ENCODE measurements around the gene ANKRD13D. TPM values are rescaled to one million over a fixed set of nuclear protein-coding genes. Genes with fewer than 3 reads are reported as not detected.
"Not testable (repeated sequence)": the region's sequence is repeated elsewhere in the genome, so short reads cannot be mapped to it uniquely, and the experiment has no call there.

Gene ANKRD13D
- total RNA-seq, 2 experiments from 2014 or later, result 135 to 194 TPM

DNA sequence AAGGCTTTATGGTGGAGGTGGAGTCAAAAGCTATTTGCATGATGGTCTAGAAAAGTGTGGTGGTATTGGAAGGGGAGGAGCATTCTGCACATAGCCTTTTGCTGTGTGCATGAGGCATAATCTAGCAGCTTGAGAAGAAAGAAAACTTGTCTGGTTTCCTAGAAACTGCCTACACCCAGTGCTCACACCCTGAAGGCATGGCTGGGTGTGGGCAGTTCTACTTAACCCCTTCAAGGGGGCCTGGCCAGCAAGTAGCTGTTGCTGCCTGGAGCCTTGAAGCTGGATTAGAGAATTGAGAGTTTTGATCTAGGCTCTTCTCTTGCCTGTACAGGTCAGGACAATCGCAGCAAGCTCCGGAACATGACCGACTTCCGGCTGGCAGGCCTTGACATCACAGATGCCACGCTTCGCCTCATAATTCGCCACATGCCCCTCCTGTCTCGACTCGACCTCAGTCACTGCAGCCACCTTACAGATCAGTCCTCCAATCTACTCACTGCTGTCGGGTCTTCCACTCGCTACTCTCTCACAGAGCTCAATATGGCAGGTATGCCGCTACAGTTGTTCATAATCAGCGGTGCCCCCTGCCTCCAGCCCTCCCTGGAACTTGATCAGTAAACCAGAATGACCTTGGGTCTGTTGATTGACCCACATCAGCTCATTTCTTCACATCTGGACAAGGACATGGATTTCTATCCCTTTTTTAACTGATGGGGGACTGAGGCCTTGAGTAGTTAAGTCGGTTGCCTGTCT lies 35.1 kb upstream of the ANKRD13D start:
- CTCF ChIA-PET, result interaction anchor here (0.8 to 3.5 kb wide), 9 partner anchors 9 to 128 kb away, joined by 3 to 32 read pairs (median 4); partner anchors contain the start of gene CLCF1
- H3K36me3 Mint-ChIP-seq (ENCODE audit: low read depth), result peaks cover 69% of the 10 kb centered on the region
- no peaks in the 10 kb centered on the region for H3K27me3 Mint-ChIP-seq
- POLR2A ChIA-PET, result no interaction called here
- no peak for DNase-seq
- H3K4me3 Mint-ChIP-seq, result no peak overlapping the region
- peaks cover 44% of the 10 kb centered on the region for H3K4me1 Mint-ChIP-seq
- peak overlapping the region; percentile 34 for H3K27ac Mint-ChIP-seq
- H3K9me3 Mint-ChIP-seq, result no peaks in the 10 kb centered on the region

DNA sequence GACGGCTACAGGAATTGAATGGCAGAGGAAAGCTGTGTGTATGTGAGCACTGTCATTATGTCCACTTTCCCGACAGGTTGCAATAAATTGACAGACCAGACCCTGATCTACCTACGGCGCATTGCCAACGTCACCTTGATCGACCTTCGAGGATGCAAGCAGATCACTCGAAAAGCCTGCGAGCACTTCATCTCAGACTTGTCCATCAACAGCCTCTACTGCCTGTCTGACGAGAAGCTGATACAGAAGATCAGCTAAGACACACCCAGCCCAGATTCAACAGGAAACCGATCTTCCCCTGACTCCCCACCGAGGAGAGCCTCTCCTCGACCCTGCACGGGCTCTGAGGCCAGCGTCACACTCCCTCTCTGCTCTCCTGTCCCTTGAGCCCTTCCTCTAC lies 34.3 kb upstream of the ANKRD13D start:
- no peaks in the 10 kb centered on the region for H3K9me3 Mint-ChIP-seq
- ChIA-PET CTCF (interaction anchor here (0.6 to 3.3 kb wide), 4 partner anchors 10 to 119 kb away, joined by 3 to 15 read pairs (median 4); partner anchors contain the start of gene CLCF1), POLR2A (no interaction called here)
- H3K4me3 Mint-ChIP-seq, result no peak overlapping the region
- peaks cover 44% of the 10 kb centered on the region for H3K4me1 Mint-ChIP-seq
- no peaks in the 10 kb centered on the region for H3K27me3 Mint-ChIP-seq
- H3K36me3 Mint-ChIP-seq (ENCODE audit: low read depth), result peaks cover 62% of the 10 kb centered on the region
- DNase-seq, result no peak
- H3K27ac Mint-ChIP-seq, result peak overlapping the region; percentile 33

DNA sequence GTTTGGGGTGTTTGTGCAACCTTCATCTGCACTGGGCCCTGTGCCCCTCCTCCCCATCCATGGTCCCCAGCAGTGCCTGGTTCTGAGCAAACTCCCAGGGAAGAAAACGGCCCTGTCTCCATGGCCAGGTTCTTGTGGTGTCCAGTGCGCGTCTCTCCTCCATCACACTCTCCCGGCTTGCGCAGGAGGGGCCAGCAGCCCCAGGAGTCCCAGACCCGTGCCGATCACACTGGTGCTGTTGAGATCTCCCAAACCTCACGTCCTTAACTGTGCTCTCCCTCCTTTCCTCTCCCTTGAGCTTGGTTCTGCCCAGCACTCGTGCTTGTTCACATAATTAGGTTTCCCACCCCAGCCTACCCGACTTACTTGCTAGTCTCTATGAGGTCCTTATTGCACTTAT lies 33.8 kb upstream of the ANKRD13D start:
- Mint-ChIP-seq H3K27me3 (no peaks in the 10 kb centered on the region), H3K4me3 (no peak overlapping the region), H3K4me1 (peaks cover 45% of the 10 kb centered on the region), H3K9me3 (no peaks in the 10 kb centered on the region), H3K36me3 (ENCODE audit: low read depth) (peaks cover 60% of the 10 kb centered on the region), H3K27ac (peak overlapping the region; percentile 54)
- POLR2A ChIA-PET, result no interaction called here
- no peak for DNase-seq
- CTCF ChIA-PET, result interaction anchor here (0.6 to 3.3 kb wide), 4 partner anchors 10 to 125 kb away, joined by 3 to 15 read pairs (median 4); no protein-coding TSS in a partner anchor

DNA sequence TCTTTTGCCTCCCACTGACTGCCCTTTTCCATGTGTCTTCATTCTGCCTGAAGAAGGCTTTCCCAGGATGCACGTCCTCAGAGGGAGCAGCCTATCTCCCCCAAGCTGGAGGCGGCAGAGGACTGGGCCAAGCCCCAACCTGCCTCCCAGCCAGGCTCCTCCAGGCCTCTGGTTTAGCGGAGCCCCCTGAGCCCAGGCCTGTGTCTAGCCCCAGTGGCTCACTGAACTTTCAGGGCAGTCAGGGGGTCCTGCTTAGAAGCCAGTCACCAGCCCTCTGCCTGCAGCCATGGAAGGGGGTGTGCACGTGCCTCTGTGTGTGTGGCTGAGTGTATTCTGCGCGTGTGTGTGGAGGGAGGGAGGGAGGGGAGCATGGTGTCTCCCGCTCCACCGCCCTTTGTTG lies 33.2 kb upstream of the ANKRD13D start:
- Mint-ChIP-seq H3K27ac (peak overlapping the region; percentile 54), H3K4me1 (peaks cover 44% of the 10 kb centered on the region), H3K36me3 (ENCODE audit: low read depth) (peaks cover 56% of the 10 kb centered on the region), H3K27me3 (no peaks in the 10 kb centered on the region), H3K9me3 (no peaks in the 10 kb centered on the region), H3K4me3 (no peak overlapping the region)
- ChIA-PET POLR2A (no interaction called here), CTCF (interaction anchor here (0.6 to 1.4 kb wide), 2 partner anchors 9 to 125 kb away, joined by 3 to 4 read pairs; no protein-coding TSS in a partner anchor)
- DNase-seq, result no peak

DNA sequence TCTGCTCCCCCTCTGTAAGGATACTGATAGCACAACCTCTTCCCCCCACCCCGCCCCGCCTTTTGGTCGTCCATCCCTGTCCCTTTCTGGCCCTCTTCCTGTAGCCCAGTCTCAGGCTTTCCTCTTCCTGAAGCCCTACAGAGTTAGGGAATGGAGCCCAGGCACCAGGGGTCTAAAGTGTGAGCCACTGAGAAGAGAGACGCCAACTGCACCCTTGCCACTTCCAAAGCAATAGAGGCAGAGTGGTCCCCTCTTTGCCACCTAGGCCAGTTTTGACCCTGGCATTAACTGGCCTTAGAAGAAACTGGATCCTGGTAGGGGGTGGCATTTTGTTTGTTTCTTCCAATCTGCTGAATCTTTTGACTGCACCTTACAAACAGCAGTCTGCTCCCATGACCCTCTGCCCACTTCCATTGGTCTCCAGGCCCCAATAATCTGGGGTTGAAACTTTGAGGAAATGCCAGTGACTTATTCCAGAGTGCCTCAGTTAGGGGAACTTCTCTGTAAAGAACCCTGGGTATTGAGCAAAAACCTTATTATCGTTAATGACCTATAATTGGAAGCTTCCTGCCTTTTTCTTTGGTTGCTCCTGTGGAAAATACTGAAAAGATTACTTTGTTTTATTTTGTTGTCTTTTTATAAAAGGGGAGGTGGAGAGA lies 32.5 kb upstream of the ANKRD13D start:
- no peaks in the 10 kb centered on the region for H3K9me3 Mint-ChIP-seq
- peaks cover 44% of the 10 kb centered on the region for H3K4me1 Mint-ChIP-seq
- ChIA-PET POLR2A (no interaction called here), CTCF (interaction anchor here (0.6 kb wide), 3 partner anchors 66 to 725 kb away, joined by 3 read pairs; partner anchors contain the start of gene PPP1CA)
- H3K4me3 Mint-ChIP-seq, result no peak overlapping the region
- no peaks in the 10 kb centered on the region for H3K27me3 Mint-ChIP-seq
- H3K36me3 Mint-ChIP-seq (ENCODE audit: low read depth), result peaks cover 48% of the 10 kb centered on the region
- no peak for DNase-seq
- H3K27ac Mint-ChIP-seq, result no peak overlapping the region

DNA sequence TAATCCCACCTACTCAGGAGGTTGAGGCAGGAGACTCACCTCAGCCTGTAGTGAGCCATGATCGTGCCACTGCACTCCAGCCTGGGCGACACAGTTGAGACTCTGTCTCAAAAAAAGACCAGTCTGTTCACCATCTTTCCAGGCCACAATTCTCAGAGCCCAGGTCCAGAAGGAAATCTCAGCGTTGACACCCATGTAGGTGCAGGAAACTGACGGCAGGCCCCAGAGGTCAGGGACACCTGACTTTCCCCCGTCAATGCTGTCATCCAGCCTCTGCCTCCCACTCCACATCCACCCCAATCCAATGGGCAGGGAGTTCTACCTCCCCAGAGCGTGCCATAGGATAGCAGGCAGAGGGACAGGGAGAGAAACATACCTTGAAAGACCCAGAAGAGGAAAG lies 28.7 kb upstream of the ANKRD13D start:
- Mint-ChIP-seq H3K4me1 (peaks cover 46% of the 10 kb centered on the region), H3K9me3 (no peaks in the 10 kb centered on the region), H3K36me3 (ENCODE audit: low read depth) (peaks cover 18% of the 10 kb centered on the region), H3K27ac (no peak overlapping the region), H3K27me3 (no peaks in the 10 kb centered on the region), H3K4me3 (peak overlapping the region; percentile 29)
- POLR2A ChIA-PET, result no interaction called here
- DNase-seq, result no peak
- CTCF ChIA-PET, result no interaction called here

DNA sequence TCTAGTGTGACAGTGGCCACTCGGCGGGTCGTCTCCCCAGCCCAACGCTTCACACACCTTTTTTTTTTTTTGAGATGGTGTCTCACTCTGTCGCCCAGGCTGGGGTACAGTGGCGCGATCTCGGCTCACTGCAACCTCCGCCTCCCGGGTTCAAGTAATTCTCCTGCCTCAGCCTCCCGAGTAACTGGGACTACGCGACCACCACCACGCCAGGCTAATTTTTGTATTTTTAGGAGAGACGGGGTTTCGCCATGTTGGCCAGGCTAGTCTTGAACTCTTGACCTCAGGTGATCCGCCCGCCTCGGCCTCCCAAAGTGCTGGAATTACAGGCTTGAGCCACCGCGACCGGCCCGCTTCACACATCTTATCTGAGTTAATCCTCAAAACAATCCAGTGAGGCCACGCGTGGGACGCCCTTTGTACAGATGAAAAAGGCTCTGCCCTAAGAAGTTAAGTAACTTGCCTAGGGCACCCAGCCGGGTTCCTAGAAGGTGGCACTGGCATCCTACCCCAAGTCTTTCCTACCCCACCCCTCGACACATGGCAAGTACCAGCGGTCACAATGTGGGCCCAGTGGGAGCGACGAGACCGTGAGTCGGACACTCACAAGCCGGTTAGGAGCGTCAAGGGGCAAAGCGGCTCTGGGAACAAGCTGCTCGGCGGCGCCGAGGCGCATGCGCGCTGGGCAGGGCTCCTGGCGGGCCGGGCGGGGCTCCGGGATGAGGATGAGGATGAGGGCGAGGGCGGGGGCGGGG lies 28.0 kb upstream of the ANKRD13D start:
- POLR2A ChIA-PET, H3K27ac Mint-ChIP-seq, H3K27me3 Mint-ChIP-seq, H3K9me3 Mint-ChIP-seq: not testable (repeated sequence)
- CTCF ChIA-PET, result interaction anchor here (0.8 to 4.9 kb wide), 14 partner anchors 9 to 110 kb away, joined by 3 to 72 read pairs (median 6); partner anchors contain the start of gene POLD4
- peak; percentile 51 for DNase-seq
- Mint-ChIP-seq H3K4me3 (peak overlapping the region; percentile 60), H3K4me1 (peaks cover 50% of the 10 kb centered on the region), H3K36me3 (ENCODE audit: low read depth) (peaks cover 12% of the 10 kb centered on the region)

DNA sequence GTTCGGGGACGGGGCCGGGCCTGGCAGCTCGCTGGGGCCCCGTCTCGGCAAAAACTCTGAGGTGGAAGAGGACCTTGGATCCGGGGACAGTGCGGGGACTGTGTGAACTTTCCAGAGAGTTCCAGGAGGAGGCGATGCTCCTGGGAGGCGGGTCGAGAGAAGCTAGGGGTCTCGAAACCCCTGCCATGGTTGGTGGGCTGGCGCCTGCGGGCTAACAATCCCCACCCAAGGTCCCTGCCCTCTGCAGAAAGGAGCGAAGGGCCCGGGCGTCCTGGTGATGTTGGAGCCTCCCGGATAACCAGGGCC lies 27.5 kb upstream of the ANKRD13D start:
- H3K9me3 Mint-ChIP-seq, result no peaks in the 10 kb centered on the region
- H3K4me1 Mint-ChIP-seq, result peaks cover 51% of the 10 kb centered on the region
- peaks cover 7% of the 10 kb centered on the region for H3K36me3 Mint-ChIP-seq (ENCODE audit: low read depth)
- no peaks in the 10 kb centered on the region for H3K27me3 Mint-ChIP-seq
- CTCF ChIA-PET, result interaction anchor here (0.8 to 4.9 kb wide), 18 partner anchors 9 to 110 kb away, joined by 3 to 72 read pairs (median 6); partner anchors contain the start of genes ANKRD13D, POLD4 and SSH3
- H3K4me3 Mint-ChIP-seq, result no peak overlapping the region
- no peak for DNase-seq
- POLR2A ChIA-PET, result interaction anchor here (0.9 kb wide), 1 partner anchor 22 kb away, joined by 7 read pairs; no protein-coding TSS in a partner anchor
- H3K27ac Mint-ChIP-seq, result no peak overlapping the region

DNA sequence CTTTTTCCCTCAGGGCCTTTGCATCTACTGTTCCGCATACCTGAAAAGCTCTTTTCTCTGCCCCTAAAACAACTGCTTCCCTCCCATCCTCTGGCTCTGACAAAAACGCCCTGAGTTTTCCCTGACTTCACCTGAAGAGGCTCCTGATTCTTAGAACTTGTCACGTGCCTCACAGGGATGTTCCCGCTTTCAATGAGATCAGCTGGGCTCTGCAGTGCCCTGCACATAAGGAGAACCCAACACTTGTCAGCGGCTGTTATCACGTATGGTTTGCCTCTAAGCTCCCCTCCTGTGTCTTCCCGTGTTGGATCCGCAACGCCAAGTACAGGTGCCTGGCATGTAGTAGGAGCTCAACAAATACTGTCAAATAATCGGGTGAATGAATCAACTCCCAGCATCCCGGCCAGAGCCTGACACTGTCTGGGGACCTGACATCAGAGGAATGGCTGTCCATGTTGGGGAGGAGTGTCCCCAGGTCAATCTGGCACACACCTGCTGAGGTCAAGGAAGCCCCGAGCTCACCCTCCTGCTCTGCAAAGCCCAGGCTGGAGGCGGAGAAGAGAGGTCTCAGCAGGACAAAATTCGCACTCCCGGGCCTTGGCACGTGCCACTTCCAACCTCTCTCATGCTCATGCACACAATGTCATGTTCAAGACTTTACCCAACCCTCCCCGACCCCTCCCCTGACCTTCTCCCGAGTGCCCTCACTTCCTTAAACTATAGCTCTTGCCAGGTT lies 27.0 kb upstream of the ANKRD13D start:
- Mint-ChIP-seq H3K36me3 (ENCODE audit: low read depth) (peaks cover 4% of the 10 kb centered on the region), H3K27ac (peak overlapping the region; percentile 74), H3K27me3 (no peaks in the 10 kb centered on the region), H3K4me1 (peaks cover 51% of the 10 kb centered on the region), H3K4me3 (peak overlapping the region; percentile 41), H3K9me3 (no peaks in the 10 kb centered on the region)
- no peak for DNase-seq
- ChIA-PET POLR2A (interaction anchor here (0.6 to 0.9 kb wide), 2 partner anchors 22 to 113 kb away, joined by 4 to 7 read pairs; no protein-coding TSS in a partner anchor), CTCF (interaction anchor here (0.8 to 4.9 kb wide), 24 partner anchors 9 to 140 kb away, joined by 3 to 72 read pairs (median 5); partner anchors contain the start of genes ANKRD13D, POLD4, PPP1CA and SSH3)

DNA sequence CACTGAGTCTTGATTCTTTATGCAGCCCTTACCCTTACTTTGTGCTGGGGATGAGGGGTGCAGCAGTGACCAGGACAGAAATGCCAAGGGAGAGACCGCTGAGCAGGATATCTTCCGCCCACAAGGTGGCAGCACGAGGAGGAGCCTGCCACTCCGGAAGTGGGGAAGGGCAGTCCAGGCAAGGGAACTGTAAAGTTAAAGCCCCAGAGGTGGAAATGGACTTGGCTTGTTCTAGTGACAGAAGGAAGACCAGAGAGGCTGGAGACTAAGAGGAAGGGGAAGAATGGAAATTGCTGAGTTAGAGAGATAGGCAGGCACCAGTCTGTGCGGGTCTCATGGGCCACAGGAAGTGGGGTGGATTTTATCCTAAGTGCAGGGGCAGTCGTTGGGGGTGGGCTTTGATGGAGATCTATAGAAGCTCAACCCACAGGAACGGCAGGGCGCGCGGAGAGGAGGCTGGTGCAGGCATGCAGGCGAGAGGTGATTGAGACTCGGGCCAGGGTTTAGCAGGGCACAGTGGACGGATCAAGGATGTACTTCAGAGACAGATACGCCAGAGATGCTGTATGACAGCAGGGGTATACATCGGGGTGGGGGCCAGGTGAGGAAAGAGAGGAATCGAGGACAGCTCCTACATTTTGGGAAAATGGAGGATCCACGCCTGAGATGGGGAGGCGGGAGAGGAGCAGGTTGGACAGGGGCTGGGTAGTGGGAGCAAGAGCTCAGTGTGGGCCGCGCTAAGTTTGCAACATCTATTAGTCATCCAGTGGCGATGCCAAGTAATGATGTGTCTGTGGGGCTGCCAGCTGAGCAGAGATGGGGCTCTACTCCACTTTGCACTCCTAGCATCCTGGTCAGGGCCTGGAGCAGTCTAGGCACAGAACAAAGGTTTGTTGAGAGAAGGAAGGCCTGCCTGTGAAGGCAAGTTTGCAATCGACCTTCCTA lies 26.1 kb upstream of the ANKRD13D start:
- Mint-ChIP-seq H3K4me1 (peaks cover 51% of the 10 kb centered on the region), H3K4me3 (peak overlapping the region; percentile 41), H3K36me3 (ENCODE audit: low read depth) (peaks cover 10% of the 10 kb centered on the region), H3K27ac (peak overlapping the region; percentile 74), H3K27me3 (no peaks in the 10 kb centered on the region), H3K9me3 (no peaks in the 10 kb centered on the region)
- CTCF ChIA-PET, result interaction anchor here (0.8 to 4.9 kb wide), 26 partner anchors 8 to 139 kb away, joined by 3 to 72 read pairs (median 5); partner anchors contain the start of genes ANKRD13D, POLD4, PPP1CA and SSH3
- POLR2A ChIA-PET, result interaction anchor here (0.6 kb wide), 1 partner anchor 112 kb away, joined by 4 read pairs; no protein-coding TSS in a partner anchor
- peak; percentile 83 for DNase-seq

DNA sequence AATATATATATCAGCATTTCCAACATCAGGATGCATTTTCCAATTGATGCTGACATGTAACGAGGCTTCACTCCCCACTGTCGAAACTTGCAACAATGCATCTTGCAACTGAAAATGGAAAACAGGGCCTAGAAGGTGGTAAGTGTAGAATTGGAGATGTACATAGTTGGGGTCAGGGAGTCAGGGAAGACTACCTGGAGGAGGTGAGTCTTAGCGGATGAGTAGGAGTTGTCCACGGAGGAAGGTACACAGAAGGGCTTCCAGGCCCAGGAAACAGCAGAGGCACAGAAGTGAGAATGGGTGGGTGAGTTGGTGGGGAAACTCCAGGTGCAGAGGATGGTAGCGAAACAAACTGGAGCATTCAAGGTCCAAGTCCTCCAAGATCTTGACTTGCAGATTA lies 24.8 kb upstream of the ANKRD13D start:
- H3K4me3 Mint-ChIP-seq, result peak overlapping the region; percentile 10

More for the DNA sequence above, 24.8 kb upstream of the ANKRD13D start:
- ChIA-PET POLR2A (no interaction called here), CTCF (interaction anchor here (0.8 to 4.9 kb wide), 14 partner anchors 7 to 137 kb away, joined by 3 to 72 read pairs (median 4); partner anchors contain the start of genes POLD4 and PPP1CA)
- Mint-ChIP-seq H3K9me3 (no peaks in the 10 kb centered on the region), H3K36me3 (ENCODE audit: low read depth) (peaks cover 22% of the 10 kb centered on the region), H3K27ac (peak overlapping the region; percentile 44), H3K4me1 (peaks cover 55% of the 10 kb centered on the region), H3K27me3 (no peaks in the 10 kb centered on the region)
- no peak for DNase-seq
